AG08396 (cell line): ENCODE results near the gene ADTRP.
A peak's percentile ranks its signal among the peaks of the same experiment; 100 is the strongest.
"Not testable (repeated sequence)": the region's sequence is repeated elsewhere in the genome, so short reads cannot be mapped to it uniquely, and the experiment has no call there.

Source experiments
- DNase-seq: peaks from one replicate; pipeline ENCODE4 v3.0.0; 2012; ENCODE audit warnings: low spot score, mixed read lengths

Gene ADTRP

DNA sequence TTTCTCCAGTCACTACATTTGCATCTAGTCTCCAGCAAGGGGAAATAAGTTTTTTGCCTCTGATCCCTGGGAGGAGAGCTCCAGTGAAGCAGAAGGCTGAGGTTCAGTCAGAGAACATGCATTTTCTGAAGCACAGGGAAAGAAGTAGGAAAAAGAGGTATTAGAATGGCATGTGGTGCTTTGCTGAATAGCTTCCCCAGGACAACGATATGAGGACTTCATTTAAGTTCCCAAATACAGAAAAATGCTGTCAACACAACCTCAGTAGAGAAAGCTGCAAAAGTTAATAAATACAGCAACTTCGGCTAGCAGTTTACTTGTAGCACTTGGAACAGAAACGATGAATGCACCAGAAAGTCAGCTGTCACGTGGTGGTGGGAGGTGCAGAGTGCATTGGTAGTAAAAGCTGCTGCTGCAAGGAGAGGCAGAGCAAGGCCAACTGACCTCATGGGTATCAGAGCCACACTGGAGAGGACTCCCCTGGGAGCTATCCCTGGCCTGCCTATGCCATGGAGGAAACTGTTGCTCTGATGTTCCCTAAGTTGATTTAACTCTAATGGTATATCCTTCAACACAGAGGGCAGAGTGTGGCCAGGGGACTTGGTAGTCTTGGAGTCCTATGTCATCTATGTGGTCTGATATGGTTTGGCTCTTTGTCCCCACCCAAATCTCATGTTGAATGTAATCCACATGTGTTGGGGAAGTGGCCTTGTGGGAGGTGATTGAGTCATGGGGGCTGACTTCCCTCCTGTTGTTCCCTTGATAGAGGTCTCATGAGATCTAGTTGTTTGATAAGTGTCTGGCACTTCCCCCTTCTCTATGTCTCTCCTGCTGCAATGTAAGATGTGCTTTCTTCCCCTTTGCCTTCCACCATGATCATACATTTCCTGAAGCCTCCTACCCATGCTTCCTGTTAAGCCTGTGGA, 85.9 kb downstream of the ADTRP start:
- no peak for DNase-seq

DNA sequence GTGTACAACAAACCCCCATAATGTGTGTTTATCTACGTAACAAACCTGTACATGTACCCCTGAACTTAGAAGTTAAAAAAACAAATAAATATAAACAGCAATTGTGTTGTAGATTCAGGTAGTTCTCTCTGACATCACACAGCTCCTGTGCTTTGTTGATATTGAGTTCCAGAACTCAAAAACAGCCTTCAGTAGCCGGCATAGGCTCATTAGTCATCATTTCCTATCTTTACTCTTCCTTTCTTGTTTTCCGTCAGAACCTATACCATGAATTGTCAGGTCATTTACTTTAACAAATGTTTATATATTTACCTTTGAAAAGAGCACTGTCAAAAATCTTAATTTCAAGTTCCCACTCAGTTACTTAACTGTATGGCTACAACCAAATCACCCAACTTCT, 88.8 kb downstream of the ADTRP start:
- DNase-seq: no peak

DNA sequence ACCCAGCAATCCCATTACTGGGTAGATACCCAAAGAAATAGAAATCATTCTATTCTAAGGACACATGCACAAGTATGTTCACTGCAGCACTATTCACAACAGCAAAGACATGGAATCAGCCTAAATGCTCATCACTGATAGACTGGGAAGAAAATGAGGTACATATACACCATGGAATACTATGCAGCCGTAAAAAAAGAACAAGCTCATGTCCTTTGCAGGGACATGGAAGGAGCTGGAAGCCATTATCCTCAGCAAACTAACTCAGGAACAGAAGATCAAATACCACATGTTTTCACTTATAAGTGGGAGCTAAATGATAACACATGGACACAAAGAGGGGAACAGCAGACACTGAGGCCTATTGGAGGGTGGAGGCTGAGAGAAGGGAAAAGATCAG, 89.2 kb downstream of the ADTRP start:
- DNase-seq: not testable (repeated sequence)

DNA sequence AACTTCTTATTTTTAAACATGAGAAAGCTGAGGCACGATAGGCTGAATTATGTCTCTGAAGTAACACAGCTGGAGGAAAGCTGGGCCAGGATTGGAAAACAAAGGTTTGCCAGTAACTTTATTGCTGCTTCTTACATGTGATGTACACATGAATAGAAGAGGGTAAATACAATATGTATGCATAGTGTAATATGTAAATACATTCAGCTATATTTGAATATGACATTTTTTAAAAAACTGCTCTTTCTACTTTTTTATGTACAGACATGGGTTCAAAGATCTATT, 90.2 kb downstream of the ADTRP start:
- DNase-seq: no peak

DNA sequence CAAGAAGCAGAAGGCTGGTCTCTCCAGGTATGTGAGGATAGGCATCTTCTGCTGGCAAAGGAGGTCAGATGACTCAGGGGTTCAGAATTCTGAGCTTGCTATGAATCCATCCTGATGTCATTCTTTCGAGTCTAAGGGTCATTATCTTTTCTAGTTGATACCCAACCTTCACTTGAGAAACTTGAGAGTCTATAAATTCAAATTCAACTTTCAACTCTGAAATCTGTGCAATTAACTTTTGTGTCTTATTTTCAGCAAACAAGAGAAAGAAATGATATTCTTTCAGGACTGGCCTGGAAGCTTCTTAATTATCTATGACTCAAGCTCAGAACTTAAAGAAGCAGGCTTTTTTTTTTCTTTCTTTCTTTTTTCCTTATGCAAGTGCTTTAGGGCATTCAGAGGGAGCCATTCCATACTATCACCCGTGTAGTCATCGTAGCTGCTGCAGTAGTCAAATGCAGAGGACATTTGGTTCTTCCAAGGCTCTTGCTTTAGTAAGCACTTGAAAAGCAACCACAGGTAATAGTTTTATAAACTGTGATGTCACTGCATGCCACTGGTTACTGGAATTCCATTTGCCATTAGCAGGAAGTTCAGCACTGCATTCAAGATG, 93.0 kb downstream of the ADTRP start:
- DNase-seq: peak; percentile 21

DNA sequence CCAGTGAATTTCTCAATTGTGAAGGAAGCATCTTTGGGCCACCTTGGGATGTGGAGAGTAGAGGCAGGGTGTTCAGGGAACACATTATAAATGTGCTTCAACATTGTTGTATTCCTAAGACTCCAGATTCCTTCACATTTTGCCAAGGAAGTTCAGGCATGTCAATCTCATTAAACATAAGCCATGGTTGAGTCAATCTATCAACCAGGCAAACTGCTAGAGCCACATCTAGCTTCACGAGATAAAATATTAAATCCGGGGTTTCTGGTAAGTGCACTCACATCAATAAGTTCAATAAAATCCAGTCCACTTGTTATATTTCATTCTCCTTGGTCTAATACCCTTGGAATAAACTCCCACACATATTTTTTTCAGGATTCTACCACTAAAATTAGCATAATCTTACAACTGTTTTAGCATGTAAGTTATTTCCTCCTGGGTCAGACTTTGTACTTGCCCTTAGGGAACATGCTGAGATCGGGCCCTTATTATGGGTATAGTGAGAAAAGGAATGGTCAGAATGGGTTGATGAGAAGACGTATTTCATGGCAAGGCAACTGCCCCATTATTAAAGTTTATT, 93.6 kb downstream of the ADTRP start:
- no peak for DNase-seq

DNA sequence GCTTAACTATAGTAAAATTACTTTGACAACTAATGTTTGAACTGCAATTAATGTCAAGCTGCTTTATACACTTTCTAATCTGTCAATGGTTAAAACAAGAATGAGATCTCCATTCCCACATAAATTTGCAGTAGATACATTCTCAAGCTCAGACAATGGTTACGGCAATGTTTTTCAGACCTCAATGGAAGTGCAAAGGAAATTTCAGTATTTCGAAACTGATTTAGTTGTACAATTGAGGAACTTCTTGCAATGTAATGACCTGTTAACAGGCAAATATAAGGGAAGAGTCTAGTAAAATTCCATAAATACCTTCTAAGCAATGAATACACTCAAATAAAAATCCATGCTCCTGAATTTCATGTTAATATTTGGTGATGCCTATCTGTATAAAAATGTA, 94.7 kb downstream of the ADTRP start:
- no peak for DNase-seq

DNA sequence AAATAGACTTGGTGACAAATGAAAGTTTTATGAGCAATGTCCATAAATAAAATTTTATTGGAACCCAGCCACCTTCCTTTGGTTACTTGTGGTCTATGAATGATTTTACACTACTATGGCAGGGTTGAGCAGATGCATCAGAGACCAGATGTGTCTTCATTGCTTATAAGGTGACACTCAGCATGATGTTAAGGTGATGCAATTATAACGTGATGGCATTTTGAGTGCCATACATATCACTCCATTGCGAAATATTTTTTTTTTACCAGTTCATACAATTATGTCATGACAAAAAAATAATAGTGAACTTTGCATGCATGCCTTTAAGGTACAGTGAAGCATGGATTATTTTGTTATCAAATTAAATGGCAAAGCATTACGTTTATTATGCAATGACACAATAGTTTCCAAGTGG, 96.0 kb downstream of the ADTRP start:
- no peak for DNase-seq

DNA sequence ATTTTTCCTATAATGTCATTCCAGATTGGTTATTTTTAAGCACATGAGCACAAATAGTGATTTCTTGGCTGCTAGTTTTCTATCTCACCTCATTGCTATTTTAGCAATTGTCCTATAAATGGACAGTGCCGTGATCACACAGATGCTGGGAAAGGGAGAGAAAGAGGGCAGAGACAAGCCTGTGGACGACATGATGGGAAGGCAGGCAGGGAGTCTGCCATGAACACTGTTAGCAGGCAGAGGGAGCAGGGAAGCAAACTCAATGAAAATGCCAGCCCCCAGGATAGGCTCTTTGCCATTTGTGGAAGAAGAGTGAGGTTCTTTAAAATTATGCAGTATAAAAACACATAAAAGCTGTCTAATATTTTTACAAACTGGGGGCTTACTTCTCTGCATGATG, 96.8 kb downstream of the ADTRP start:
- DNase-seq: no peak

DNA sequence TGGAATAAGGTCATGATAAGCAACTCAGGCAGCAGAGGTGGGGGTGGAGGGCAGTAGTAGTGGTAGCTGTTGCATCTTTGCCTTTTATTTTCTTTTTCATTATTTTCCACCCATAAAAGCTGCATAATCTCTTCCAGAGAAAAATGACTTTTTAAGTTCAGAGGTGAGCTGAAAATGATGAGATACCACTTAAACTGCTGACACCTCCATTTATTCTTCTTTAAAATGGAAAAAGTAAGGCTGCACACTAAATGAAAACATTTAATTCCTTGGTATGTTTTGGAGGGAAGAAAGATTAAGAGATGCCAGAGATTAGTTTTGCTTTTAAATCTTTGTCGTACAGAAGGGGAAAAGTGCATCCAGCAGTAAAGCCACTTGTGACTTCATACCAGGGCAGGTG, 97.2 kb downstream of the ADTRP start:
- no peak for DNase-seq

DNA sequence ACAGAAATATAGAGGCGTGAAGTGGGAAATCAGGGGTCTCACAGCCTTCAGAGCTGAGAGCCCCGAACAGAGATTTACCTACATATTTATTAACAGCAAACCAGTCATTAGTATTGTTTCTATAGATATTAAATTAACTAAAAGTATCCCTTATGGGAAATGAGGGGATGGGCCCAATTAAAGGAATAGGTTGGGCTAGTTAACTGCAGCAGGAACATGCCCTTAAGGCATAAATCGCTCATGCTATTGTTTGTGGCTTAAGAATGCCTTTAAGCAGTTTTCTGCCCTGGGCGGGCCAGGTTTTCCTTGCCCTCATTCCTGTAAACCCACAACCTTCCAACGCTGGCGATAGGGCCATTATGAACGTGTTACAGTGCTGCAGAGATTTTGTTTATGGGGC, 98.1 kb downstream of the ADTRP start:
- DNase-seq: not testable (repeated sequence)

DNA sequence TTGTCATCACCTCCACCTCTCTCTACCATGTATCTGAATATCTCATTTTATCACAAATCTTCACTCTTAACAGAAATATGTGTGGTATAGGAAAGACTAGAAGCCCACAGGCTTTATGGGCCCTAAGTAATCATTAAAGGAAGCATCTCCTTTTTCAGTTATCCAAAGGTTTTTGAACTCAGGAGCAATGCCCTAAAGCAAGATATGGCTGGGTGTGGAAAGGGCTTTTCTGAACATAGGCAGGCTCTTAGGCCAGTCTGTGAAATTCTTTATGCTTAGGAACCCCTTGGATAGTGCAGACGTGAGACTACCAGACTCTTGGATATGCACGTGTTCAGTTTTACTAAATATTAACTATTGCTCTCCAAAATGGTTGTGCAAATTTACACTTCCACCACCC, 99.5 kb downstream of the ADTRP start:
- no peak for DNase-seq

DNA sequence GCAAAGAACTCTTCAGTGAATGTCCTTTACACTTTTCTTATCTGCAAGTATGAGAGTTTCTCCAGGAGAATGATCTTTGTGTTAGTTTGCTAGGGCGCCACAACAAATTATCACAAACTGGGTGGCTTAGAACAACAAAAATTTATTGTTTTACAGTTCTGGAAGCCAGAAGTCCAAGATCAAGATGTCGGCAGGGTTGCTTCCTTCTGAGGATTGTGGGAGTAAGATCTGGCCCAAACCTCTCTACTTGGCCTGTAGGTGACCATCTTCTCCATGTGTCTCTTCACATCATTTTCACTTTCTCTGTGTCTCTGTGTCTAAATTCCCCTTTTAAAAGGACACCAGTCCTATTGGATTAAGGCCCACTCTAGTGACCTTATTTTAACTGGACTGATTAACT, 103.0 kb downstream of the ADTRP start:
- DNase-seq: no peak

DNA sequence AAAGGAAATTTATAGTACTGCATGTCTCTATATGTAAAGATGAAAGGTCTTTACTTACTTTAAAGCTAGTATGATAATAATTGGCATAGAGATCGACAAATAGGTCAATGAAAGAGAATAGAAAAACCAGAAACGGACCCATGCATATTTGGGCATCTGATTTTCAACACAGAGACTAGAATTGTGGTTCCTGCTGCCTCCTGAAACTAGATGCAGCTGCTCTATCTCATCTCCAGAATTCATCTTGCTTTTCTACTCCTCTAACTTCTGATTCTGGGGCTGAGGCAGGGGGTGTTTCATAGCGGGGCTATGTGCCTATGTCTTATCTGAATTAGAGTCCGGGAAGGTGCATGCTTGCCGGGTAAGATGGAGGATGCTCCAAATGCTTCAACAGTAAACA, 105.9 kb downstream of the ADTRP start:
- no peak for DNase-seq

DNA sequence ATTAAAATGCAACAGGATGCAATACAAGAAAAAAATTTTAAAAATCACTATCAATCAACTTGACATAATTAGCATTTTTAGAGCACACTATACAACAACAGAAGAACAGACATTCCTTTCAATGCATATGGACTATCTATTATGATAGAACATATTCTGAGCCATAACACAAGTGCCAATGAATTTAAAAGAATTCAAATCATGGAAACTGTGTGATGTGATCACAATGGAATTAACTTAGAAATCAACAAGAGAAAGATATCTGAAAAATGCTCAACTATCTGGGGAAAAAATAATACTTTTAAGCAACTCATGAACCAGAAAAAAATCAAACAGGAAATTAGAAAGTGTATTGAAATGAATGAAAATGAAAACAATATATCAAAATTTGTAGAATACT, 106.3 kb downstream of the ADTRP start:
- no peak for DNase-seq

DNA sequence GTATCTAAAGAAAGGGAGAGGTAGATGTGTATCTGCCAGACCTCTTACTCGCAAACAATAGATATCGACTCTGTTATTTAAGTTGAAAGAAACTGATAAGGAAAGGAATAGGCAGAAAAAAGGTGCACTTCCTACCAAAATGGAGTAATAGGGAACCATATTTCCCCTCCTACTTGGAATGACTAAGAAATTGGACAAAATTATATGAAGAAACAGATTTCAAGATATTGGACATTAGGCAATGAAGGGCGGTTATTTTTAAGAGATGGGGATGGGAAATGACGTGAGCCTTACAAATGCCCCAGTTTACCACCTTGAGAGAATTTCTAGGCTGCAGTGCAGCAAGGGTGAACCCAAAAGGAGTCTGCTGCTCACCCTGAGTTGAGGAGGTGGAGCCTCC, 108.9 kb downstream of the ADTRP start:
- DNase-seq: no peak

DNA sequence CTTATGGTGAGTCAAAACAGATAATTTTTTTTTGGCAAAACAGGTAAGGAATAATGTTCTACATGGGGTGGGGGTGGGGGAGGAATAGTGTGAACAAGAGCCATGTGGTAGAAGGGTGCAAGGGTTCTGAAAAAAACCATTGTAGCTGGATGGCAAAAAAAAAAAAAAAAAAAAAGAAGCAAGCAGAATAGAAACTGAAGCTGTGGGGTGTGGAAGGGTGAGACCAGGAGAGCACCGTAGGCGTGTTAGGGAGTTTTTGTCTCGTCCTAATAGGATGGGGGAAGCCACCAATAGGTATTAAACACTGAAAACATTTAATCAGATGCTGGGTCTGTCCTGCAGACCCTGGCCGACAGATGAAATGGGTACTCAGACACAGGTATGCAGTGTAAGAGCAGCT, 110.1 kb downstream of the ADTRP start:
- DNase-seq: no peak

DNA sequence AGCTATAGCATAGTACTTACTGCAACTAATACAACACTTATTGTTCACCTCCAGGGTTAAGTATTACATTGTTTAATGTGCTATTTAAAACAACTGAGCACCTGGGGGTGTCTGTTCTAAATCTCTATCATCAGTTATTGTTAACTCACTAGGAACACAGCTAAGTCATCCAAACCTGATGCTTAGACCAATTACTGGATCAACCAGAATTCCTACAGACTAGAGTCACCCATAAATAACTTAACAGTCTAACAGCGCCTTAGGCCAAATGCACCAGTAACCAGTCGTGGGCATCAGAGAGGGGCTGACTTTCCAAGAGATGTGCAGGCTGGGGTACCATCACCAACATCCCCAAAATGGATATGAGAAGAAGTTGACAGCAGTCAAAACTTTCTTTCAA, 110.7 kb downstream of the ADTRP start:
- no peak for DNase-seq

DNA sequence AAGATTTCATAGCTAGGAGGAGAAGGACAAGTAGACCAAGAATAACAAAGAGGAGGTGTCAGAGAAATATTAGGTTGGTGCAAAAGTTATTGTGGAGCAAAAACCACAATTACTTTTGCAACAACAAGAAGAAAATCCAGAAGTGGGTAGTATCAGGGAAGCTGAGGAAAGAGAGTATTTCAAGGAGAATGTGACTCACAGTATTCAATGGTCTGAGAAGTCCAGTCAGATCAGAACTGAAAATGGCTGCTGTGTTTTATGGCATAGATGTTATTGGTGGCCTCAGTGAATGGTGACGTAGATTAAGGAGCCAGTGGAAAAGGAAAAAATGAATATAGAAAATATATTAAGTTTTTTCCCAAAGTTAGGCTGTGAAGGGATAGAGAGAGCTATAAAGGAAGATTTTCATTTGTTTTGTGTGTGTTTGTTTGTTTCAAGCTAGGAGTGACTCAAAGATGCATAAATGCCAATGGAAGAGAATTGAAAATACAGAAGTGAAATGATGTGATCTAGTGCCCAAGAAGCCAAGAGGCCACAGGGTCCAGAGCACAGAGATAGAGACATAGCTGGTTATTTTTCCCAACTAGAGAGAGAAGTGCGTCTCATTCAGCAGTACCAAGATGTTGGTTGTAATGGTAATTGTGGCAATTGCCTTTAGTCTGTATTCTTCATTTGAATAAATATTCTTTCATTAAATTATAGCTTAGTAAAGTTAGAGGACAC, 112.8 kb downstream of the ADTRP start:
- no peak for DNase-seq
